DND-41 (cell line): ENCODE measurements around the gene NIPSNAP3A.

Source experiments
- EZH2 ChIP-seq: IDR thresholded peaks from 3 replicates; pipeline ENCODE4 v1.6.1; 2012; ENCODE audit warnings: borderline replicate concordance, low read depth, mild to moderate bottlenecking, moderate library complexity, low read length, inconsistent platforms; ENCODE audit not compliant: severe bottlenecking
- TF ChIP-seq, protein P1 (sequence below): IDR thresholded peaks from 2 replicates; pipeline ENCODE4 v1.5.1; 2012; ENCODE audit warnings: borderline replicate concordance, low read length, moderate library complexity, mild to moderate bottlenecking; ENCODE audit not compliant: poor library complexity, severe bottlenecking; ENCODE audit errors: extremely low read depth

- TF ChIP-seq EZH2: no peak
- TF ChIP-seq, protein P1, sequence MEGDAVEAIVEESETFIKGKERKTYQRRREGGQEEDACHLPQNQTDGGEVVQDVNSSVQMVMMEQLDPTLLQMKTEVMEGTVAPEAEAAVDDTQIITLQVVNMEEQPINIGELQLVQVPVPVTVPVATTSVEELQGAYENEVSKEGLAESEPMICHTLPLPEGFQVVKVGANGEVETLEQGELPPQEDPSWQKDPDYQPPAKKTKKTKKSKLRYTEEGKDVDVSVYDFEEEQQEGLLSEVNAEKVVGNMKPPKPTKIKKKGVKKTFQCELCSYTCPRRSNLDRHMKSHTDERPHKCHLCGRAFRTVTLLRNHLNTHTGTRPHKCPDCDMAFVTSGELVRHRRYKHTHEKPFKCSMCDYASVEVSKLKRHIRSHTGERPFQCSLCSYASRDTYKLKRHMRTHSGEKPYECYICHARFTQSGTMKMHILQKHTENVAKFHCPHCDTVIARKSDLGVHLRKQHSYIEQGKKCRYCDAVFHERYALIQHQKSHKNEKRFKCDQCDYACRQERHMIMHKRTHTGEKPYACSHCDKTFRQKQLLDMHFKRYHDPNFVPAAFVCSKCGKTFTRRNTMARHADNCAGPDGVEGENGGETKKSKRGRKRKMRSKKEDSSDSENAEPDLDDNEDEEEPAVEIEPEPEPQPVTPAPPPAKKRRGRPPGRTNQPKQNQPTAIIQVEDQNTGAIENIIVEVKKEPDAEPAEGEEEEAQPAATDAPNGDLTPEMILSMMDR: no peak
Observed at GRCh38 chr9:104802906-104803305, 55.4 kb downstream of the NIPSNAP3A start.
